Loucy (cell line): ENCODE measurements around the gene KAT2B.

Source experiments
- CTCF ChIP-seq: fragments of 200-600 bp; sonication (generic); conservative IDR thresholded peaks from 2 replicates; pipeline ENCODE4 v1.5.1; 2014; ENCODE audit warnings: mild to moderate bottlenecking, antibody characterized with exemption, low read length
- EZH2phosphoT487 ChIP-seq: fragments of 200-600 bp; IDR thresholded peaks from 2 replicates; pipeline ENCODE4 v1.6.1; 2018; ENCODE audit warnings: antibody characterized with exemption, mild to moderate bottlenecking, moderate library complexity, borderline replicate concordance

- TF ChIP-seq CTCF (no peak), EZH2phosphoT487 (no peak)
These were observed 33.4 kb downstream of the KAT2B start for GRCh38 chr3:20073683-20074082.
